BJ (cell line): ENCODE measurements around the gene PKDCC. TPM values are rescaled to one million over a fixed set of nuclear protein-coding genes. Genes with fewer than 3 reads are reported as not detected.
A peak's percentile ranks its signal among the peaks of the same experiment; 100 is the strongest.

Experiments
- CTCF ChIA-PET: fragments of 350-600 bp; formaldehyde crosslinking; extraction: SDS; loops from one replicate; lab custom pipeline; 2021; ENCODE audit warnings: antibody characterized with exemption, inconsistent platforms; lab: Yijun Ruan, JAX
- POLR2A ChIA-PET: fragments of 300-600 bp; sonication (Branson Sonifier 250); formaldehyde crosslinking; extraction: SDS; loops from one replicate; lab custom pipeline; 2021; ENCODE audit warnings: antibody characterized with exemption; lab: Charles Lee
- DNase-seq: peaks from one replicate; pipeline ENCODE4 v3.0.0-alpha.2; 2011; ENCODE audit warnings: low read depth
- H3K27me3 ChIP-seq: 2 replicates; pipeline ENCODE4 v1.6.0; 2011; ENCODE audit warnings: low read length; ENCODE audit not compliant: control insufficient read depth, insufficient read depth
- H3K36me3 ChIP-seq: 2 replicates; pipeline ENCODE4 v1.5.1; 2011; ENCODE audit warnings: low read length; ENCODE audit not compliant: control insufficient read depth, insufficient read depth
- H3K4me3 ChIP-seq: 2 replicates; pipeline ENCODE4 v1.5.1; 2011; ENCODE audit warnings: low read depth, mild to moderate bottlenecking, control low read depth, low read length
- polyA minus RNA-seq: library from RNA; depleted of rRNA, polyadenylated mRNA; stranded (reverse); fragments of >200 nt; gene quantifications from 2 replicates; pipeline ENCODE4 v1.2.3, GENCODE V29; 2011; rRNA and poly(A)+ RNA removed
- polyA plus RNA-seq: library from polyadenylated mRNA; depleted of rRNA; stranded (reverse); fragments of >200 nt; gene quantifications from 2 replicates; pipeline ENCODE4 v1.2.3, GENCODE V29; 2011; rRNA removed
- TF ChIP-seq, protein P1 (sequence below): IDR thresholded peaks from 2 replicates; pipeline ENCODE4 v1.5.1; 2011; ENCODE audit warnings: low read depth, mild to moderate bottlenecking, control low read depth, inconsistent platforms, low read length, moderate library complexity; ENCODE audit not compliant: insufficient read depth

Gene PKDCC, protein sequence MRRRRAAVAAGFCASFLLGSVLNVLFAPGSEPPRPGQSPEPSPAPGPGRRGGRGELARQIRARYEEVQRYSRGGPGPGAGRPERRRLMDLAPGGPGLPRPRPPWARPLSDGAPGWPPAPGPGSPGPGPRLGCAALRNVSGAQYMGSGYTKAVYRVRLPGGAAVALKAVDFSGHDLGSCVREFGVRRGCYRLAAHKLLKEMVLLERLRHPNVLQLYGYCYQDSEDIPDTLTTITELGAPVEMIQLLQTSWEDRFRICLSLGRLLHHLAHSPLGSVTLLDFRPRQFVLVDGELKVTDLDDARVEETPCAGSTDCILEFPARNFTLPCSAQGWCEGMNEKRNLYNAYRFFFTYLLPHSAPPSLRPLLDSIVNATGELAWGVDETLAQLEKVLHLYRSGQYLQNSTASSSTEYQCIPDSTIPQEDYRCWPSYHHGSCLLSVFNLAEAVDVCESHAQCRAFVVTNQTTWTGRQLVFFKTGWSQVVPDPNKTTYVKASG
- polyA plus RNA-seq (3.0 and 6.6 TPM in 2 replicates), polyA minus RNA-seq (4.9 and 7.2 TPM in 2 replicates)

DNA sequence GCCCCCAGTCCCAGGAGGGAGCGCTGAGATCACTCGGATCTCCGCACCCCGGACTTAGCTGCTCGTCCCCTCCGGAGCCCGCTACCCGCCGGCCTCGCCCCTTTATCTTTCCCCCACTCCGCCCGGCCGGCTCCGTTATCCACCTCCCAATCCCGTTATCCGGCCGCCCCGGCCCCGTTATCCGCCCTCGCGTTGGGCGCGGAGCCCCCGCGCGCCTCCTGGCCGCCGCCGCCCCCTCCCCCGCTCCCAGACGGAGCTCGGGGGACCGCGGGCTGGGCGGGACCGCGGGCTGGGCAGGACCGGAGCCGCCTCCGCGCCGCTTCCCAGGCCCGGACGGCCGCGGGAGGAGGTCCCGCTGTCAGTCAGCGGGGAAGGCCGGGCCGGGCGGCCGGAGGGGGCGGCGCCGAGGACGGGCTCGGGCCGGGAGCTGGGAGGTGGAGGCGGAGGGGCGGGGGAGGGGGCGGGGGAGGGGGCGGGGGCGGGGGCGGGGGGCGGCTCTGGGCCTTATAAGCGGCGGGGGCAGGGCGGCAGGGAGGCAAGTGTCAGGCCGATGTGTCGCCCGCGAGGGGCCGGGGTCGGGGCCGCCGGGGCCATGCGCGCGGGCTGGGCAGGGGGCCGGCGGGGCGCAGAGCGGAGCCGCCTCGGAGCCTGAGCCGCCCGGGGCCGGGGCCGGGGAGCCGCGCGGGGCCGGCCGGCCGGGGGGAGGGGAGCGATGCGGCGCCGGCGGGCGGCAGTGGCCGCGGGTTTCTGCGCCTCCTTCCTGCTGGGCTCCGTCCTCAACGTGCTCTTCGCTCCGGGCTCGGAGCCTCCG is at the start of gene PKDCC:
Gene PKDCC, plus strand, starts transcription at position 534 of the 811 bp plus-strand sequence. Its CDS starts 179 bp downstream, at position 713.
- Histone ChIP-seq H3K27me3 (peaks cover 12% of the 10 kb centered on the region), H3K4me3 (peak within 1 kb of the TSS; percentile 43), H3K36me3 (no peaks in the 10 kb centered on the region)
- CTCF ChIA-PET: interaction anchor here (0.7 to 1.7 kb wide), 4 partner anchors 20 to 178 kb away, joined by 3 to 5 read pairs (median 3); no protein-coding TSS in a partner anchor
- POLR2A ChIA-PET: interaction anchor here (0.5 to 0.6 kb wide), 3 partner anchors 30 to 321 kb away, joined by 6 to 15 read pairs (median 6); no protein-coding TSS in a partner anchor
- DNase-seq: no peak
- TF ChIP-seq, protein P1, sequence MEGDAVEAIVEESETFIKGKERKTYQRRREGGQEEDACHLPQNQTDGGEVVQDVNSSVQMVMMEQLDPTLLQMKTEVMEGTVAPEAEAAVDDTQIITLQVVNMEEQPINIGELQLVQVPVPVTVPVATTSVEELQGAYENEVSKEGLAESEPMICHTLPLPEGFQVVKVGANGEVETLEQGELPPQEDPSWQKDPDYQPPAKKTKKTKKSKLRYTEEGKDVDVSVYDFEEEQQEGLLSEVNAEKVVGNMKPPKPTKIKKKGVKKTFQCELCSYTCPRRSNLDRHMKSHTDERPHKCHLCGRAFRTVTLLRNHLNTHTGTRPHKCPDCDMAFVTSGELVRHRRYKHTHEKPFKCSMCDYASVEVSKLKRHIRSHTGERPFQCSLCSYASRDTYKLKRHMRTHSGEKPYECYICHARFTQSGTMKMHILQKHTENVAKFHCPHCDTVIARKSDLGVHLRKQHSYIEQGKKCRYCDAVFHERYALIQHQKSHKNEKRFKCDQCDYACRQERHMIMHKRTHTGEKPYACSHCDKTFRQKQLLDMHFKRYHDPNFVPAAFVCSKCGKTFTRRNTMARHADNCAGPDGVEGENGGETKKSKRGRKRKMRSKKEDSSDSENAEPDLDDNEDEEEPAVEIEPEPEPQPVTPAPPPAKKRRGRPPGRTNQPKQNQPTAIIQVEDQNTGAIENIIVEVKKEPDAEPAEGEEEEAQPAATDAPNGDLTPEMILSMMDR: no peak

DNA sequence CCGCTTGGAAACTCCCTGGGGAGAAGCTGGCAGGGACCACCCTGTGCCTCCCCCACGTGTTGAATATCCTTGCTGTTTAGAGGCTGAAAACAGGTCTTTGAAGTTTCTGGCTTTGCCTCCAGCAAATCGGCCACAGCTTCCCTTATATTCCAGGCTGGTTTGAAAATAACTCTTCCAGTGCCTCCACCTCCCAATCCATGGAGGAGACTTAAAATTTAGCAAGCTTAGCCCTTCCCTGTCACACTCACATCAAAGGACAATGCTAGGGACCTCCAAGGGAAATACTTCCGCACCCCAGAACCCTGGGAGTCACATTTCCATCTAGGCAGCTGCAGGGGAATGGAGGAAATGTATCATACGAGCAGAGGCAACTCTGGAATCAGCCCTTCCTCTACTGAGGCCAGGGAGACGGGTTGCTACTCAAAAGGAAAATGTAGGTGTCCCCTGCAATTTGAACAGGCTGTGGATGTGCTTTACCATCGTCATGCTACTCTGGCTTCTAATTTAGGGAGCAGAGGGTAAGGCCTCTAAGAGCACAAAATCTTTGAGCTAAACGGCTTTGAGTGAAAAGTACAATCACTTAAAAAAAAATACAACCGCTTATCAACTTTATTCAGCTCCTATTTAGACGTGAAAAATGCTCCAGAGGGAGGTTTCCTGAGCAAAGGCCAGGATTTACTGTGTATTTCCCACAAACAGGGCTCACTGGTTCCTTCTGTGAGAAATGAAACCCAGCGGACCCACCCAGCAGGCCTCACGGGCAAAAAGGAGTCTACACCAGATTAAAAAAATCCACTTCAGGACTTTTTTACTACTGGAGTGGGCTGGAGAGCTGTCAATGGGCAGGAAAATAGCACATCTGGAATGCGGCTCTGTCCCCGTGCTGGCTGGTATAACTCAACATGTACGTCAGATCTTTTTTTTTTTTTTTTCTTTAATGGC is 49.4 kb upstream of the PKDCC start:
- ChIA-PET POLR2A (no interaction called here), CTCF (interaction anchor here (0.8 to 1.0 kb wide), 2 partner anchors 13 to 71 kb away, joined by 3 read pairs; no protein-coding TSS in a partner anchor)
- peaks cover 9% of the 10 kb centered on the region for H3K27me3 ChIP-seq
- no peak overlapping the region for H3K4me3 ChIP-seq
- TF ChIP-seq, protein P1: no peak
- no peaks in the 10 kb centered on the region for H3K36me3 ChIP-seq
- DNase-seq: no peak

DNA sequence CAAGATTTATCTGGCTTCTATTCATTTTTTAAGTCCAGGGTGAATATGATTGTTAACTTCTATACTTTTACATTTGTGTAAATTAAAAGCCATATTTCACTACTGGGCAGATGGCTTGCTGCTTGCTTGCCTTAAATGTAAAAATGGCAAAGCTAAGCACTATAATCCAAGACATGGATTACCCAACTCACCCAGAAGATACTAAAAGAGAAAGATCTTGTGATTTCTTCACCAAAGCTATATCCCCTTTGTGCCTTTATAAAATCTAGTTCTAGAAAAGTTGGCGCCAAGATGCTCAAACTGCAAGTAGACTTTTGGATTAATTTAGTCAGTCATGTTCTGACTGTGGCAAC is 48.7 kb upstream of the PKDCC start:
- CTCF ChIA-PET: interaction anchor here (0.8 kb wide), 1 partner anchor 14 kb away, joined by 3 read pairs; no protein-coding TSS in a partner anchor
- POLR2A ChIA-PET: no interaction called here
- Histone ChIP-seq H3K36me3 (no peaks in the 10 kb centered on the region), H3K4me3 (no peak overlapping the region), H3K27me3 (peaks cover 9% of the 10 kb centered on the region)
- TF ChIP-seq, protein P1: no peak
- DNase-seq: no peak

DNA sequence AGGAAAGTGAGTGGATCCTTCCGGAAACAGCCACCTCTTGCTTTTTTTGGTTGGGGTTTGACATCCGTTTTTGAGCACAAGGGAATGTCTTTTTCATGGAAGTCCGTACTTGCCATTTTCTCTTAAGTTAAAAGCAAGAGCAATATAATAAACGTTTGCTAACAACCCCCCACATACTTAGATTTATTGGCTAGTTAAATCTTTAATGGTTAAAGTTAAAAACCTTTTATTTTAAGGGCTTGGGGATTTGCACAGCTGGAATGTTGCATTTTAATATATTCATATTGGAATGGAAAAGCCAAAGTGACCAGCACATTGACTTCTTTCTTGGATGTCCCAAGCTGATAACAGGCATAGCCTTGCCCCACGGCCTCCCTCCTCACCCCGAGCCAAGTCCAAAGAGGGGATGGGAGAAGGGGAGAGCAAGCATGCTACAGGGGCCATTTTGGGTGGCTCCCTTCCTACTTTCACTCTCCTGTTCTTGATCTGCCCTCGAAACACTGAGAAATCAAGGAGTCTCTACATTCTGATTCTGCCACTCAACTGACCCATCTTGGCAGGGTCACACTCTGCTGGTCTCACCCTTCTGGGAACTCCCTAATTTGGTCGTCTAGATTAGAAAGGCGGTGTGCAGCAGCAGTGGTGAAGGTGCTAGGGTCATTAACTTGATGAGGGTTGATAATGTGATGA is 48.1 kb upstream of the PKDCC start:
- POLR2A ChIA-PET: interaction anchor here (0.7 kb wide), 1 partner anchor 9 kb away, joined by 3 read pairs; no protein-coding TSS in a partner anchor
- H3K4me3 ChIP-seq: no peak overlapping the region
- CTCF ChIA-PET: no interaction called here
- TF ChIP-seq, protein P1: no peak
- H3K36me3 ChIP-seq: no peaks in the 10 kb centered on the region
- H3K27me3 ChIP-seq: peaks cover 9% of the 10 kb centered on the region
- DNase-seq: no peak
